ENCODE data around the gene DOCK8.

- TF ChIP-seq, protein P1, sequence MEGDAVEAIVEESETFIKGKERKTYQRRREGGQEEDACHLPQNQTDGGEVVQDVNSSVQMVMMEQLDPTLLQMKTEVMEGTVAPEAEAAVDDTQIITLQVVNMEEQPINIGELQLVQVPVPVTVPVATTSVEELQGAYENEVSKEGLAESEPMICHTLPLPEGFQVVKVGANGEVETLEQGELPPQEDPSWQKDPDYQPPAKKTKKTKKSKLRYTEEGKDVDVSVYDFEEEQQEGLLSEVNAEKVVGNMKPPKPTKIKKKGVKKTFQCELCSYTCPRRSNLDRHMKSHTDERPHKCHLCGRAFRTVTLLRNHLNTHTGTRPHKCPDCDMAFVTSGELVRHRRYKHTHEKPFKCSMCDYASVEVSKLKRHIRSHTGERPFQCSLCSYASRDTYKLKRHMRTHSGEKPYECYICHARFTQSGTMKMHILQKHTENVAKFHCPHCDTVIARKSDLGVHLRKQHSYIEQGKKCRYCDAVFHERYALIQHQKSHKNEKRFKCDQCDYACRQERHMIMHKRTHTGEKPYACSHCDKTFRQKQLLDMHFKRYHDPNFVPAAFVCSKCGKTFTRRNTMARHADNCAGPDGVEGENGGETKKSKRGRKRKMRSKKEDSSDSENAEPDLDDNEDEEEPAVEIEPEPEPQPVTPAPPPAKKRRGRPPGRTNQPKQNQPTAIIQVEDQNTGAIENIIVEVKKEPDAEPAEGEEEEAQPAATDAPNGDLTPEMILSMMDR (IDR thresholded peaks at IDR 0.05; ENCODE audit: low read length): no peak
- TF ChIP-seq EZH2 (IDR thresholded peaks at IDR 0.05; ENCODE audit: borderline replicate concordance, low read length): no peak
These were observed 241.7 kb downstream of the DOCK8 start for GRCh38 chr9:456365-456764.

Measured in OCI-LY1 (cell line).